Skeletal muscle cell (primary cell): ENCODE results near the gene MYO1B.
"Not testable (repeated sequence)": the region's sequence is repeated elsewhere in the genome, so short reads cannot be mapped to it uniquely, and the experiment has no call there.

Experiments used
- DNase-seq: peaks from one replicate; pipeline ENCODE4 v3.0.0-alpha.2; 2010; ENCODE audit warnings: low read depth
- H3K4me3 ChIP-seq: 2 replicates; pipeline ENCODE4 v1.5.1; 2011; ENCODE audit warnings: low read depth, mild to moderate bottlenecking, control low read depth, low read length, moderate library complexity

The MYO1B gene

GRCh38 chr2:191417746-191418145 is 172.5 kb downstream of the MYO1B start:
- DNase-seq = no peak
- H3K4me3 ChIP-seq = no peak overlapping the region

GRCh38 chr2:191421950-191422349 is 176.7 kb downstream of the MYO1B start:
- no peak for DNase-seq
- no peak overlapping the region for H3K4me3 ChIP-seq

- H3K4me3 ChIP-seq = no peak overlapping the region
- DNase-seq = no peak
These were observed 181.8 kb downstream of the MYO1B start for GRCh38 chr2:191427031-191427430.

- no peak for DNase-seq
- H3K4me3 ChIP-seq = no peak overlapping the region
These were observed 182.9 kb downstream of the MYO1B start for GRCh38 chr2:191428141-191428540.

GRCh38 chr2:191430476-191430875 is 185.3 kb downstream of the MYO1B start:
- DNase-seq = no peak
- no peak overlapping the region for H3K4me3 ChIP-seq

GRCh38 chr2:191432121-191432520 is 186.9 kb downstream of the MYO1B start:
- no peak for DNase-seq
- no peak overlapping the region for H3K4me3 ChIP-seq

- no peak overlapping the region for H3K4me3 ChIP-seq
- DNase-seq = no peak
These were observed 188.9 kb downstream of the MYO1B start for GRCh38 chr2:191434072-191434471.

- DNase-seq = no peak
- no peak overlapping the region for H3K4me3 ChIP-seq
These were observed 189.9 kb downstream of the MYO1B start for GRCh38 chr2:191435141-191435540.

GRCh38 chr2:191436368-191437055 is 191.3 kb downstream of the MYO1B start:
- no peak for DNase-seq
- H3K4me3 ChIP-seq = no peak overlapping the region

GRCh38 chr2:191439481-191439880 is 194.3 kb downstream of the MYO1B start:
- no peak for DNase-seq
- no peak overlapping the region for H3K4me3 ChIP-seq

GRCh38 chr2:191441496-191442214 is 196.5 kb downstream of the MYO1B start:
- peak; percentile 9 for DNase-seq
- H3K4me3 ChIP-seq = no peak overlapping the region

GRCh38 chr2:191443446-191443845 is 198.2 kb downstream of the MYO1B start:
- DNase-seq = no peak
- no peak overlapping the region for H3K4me3 ChIP-seq

- no peak overlapping the region for H3K4me3 ChIP-seq
- no peak for DNase-seq
These were observed 201.7 kb downstream of the MYO1B start for GRCh38 chr2:191446910-191447309.

GRCh38 chr2:191451116-191451515 is 205.9 kb downstream of the MYO1B start:
- no peak for DNase-seq
- H3K4me3 ChIP-seq = no peak overlapping the region

GRCh38 chr2:191452065-191452464 is 206.9 kb downstream of the MYO1B start:
- no peak for DNase-seq
- H3K4me3 ChIP-seq = no peak overlapping the region

- no peak for DNase-seq
- no peak overlapping the region for H3K4me3 ChIP-seq
These were observed 208.6 kb downstream of the MYO1B start for GRCh38 chr2:191453761-191454160.

- H3K4me3 ChIP-seq, DNase-seq: not testable (repeated sequence)
These were observed 211.3 kb downstream of the MYO1B start for GRCh38 chr2:191456506-191456905.

GRCh38 chr2:191459158-191459557 is 214.0 kb downstream of the MYO1B start:
- no peak overlapping the region for H3K4me3 ChIP-seq
- DNase-seq = no peak

- no peak for DNase-seq
- no peak overlapping the region for H3K4me3 ChIP-seq
These were observed 217.2 kb downstream of the MYO1B start for GRCh38 chr2:191462370-191462769.

GRCh38 chr2:191463790-191464189 is 218.6 kb downstream of the MYO1B start:
- DNase-seq = no peak
- H3K4me3 ChIP-seq = no peak overlapping the region

GRCh38 chr2:191465766-191466420 is 220.7 kb downstream of the MYO1B start:
- DNase-seq = no peak
- no peak overlapping the region for H3K4me3 ChIP-seq
